DMS153 treated with DMSO at 0.1 percent for 48 hours (cell line): ENCODE results near the gene ABLIM2.

Source experiments
- DNase-seq: peaks from one replicate; lab custom pipeline; 2025; ENCODE audit not compliant: unreplicated experiment; lab: John Stamatoyannopoulos, UW

The ABLIM2 gene

GRCh38 chr4:8158710-8159536 is at the start of gene ABLIM2:
ABLIM2 (minus strand) TSS chr4:8158813; CDS start chr4:8158689, 124 bp downstream.
- DNase-seq, result peak; percentile 54

GRCh38 chr4:8207314-8207713 is 48.7 kb upstream of the ABLIM2 start:
- DNase-seq, result no peak

- DNase-seq, result peak; percentile 28
Measured at GRCh38 chr4:8205749-8206611, 47.4 kb upstream of the ABLIM2 start.

GRCh38 chr4:8205241-8205707 is 46.7 kb upstream of the ABLIM2 start:
- no peak for DNase-seq

- DNase-seq, result no peak
Measured at GRCh38 chr4:8204576-8205227, 46.1 kb upstream of the ABLIM2 start.

GRCh38 chr4:8203817-8204216 is 45.2 kb upstream of the ABLIM2 start:
- DNase-seq, result no peak

- no peak for DNase-seq
Measured at GRCh38 chr4:8203052-8203401, 44.4 kb upstream of the ABLIM2 start.

- DNase-seq, result no peak
Measured at GRCh38 chr4:8202108-8203051, 43.8 kb upstream of the ABLIM2 start.

GRCh38 chr4:8201321-8201781 is 42.7 kb upstream of the ABLIM2 start:
- no peak for DNase-seq

- no peak for DNase-seq
Measured at GRCh38 chr4:8200302-8200975, 41.8 kb upstream of the ABLIM2 start.

GRCh38 chr4:8199594-8200301 is 41.1 kb upstream of the ABLIM2 start:
- no peak for DNase-seq

GRCh38 chr4:8198906-8199593 is 40.4 kb upstream of the ABLIM2 start, which contains the start of gene SH3TC1:
SH3TC1 (plus strand) TSS chr4:8199290; CDS start chr4:8205195, 5,905 bp downstream.
- peak; percentile 4 for DNase-seq

- no peak for DNase-seq
Measured at GRCh38 chr4:8198206-8198905, 39.7 kb upstream of the ABLIM2 start.

- DNase-seq, result no peak
Measured at GRCh38 chr4:8197521-8197920, 38.9 kb upstream of the ABLIM2 start.

GRCh38 chr4:8195841-8196458 is 37.3 kb upstream of the ABLIM2 start:
- no peak for DNase-seq

- DNase-seq, result no peak
Measured at GRCh38 chr4:8195431-8195830, 36.8 kb upstream of the ABLIM2 start.
